K562 (cell line): ENCODE data around the gene BAIAP2. TPM values are rescaled to one million over a fixed set of nuclear protein-coding genes. Genes with fewer than 3 reads are reported as not detected.
A peak's percentile ranks its signal among the peaks of the same experiment; 100 is the strongest.

Source experiments
- ATAC-seq: fragments of 200-7000 bp; cut with Tn5 transposase; 3 replicates; pipeline ENCODE4 v1.9.1; 2020; ENCODE audit warnings: moderate library complexity
- BruUV-seq: library from RNA; stranded (reverse); fragments of 400-500 nt; replicated peaks from 2 replicates; lab custom pipeline; 2021; lab: Mats Ljungman, UMichigan
- CTCF ChIA-PET: fragments of 300-600 bp; formaldehyde crosslinking; extraction: SDS; loops from one replicate; lab custom pipeline; 2021; ENCODE audit warnings: low intra/inter-chr PET ratio; lab: Yijun Ruan, JAX
- POLR2A ChIA-PET: fragments of 300-600, 350-650 bp; sonication (Branson Sonifier 250); formaldehyde crosslinking; extraction: SDS; loops from one replicate; lab custom pipeline; 2021; ENCODE audit warnings: antibody characterized with exemption, inconsistent platforms; lab: Yijun Ruan, JAX
- DNase-seq, 4 experiments: peaks; one replicate each; pipeline versions ENCODE4 v3.0.0 to v3.0.0-alpha.2; 2011 to 2018; ENCODE audit warnings: low spot score in 3 of 4, mixed read lengths in 3 of 4; ENCODE audit errors: extremely low read depth in 1 of 4
- FAIRE-seq: peaks from 2 replicates; lab custom pipeline; 2011; peaks lifted over from hg19 to GRCh38; lab: Jason Lieb, UNC
- H2AFZ ChIP-seq: 2 replicates; pipeline ENCODE4 v1.6.0; 2011; ENCODE audit warnings: low read depth, low read length, control low read depth, inconsistent platforms
- H3K27ac ChIP-seq: fragments of 200-600 bp; 3 replicates; pipeline ENCODE4 v1.8.0; 2011; ENCODE audit warnings: low read depth, mild to moderate bottlenecking, control low read depth, inconsistent platforms, low read length, moderate library complexity, mixed read lengths; ENCODE audit errors: extremely low read depth
- H3K27me3 ChIP-seq, 2 experiments: fragments of 300-600 bp in 1 of 2; 2 replicates in 1 of 2; 3 replicates in 1 of 2; pipeline versions ENCODE4 v1.6.0 to v1.8.0; 2011; ENCODE audit warnings: inconsistent platforms in 2 of 2, low read length in 2 of 2, mild to moderate bottlenecking in 1 of 2, mixed read lengths in 1 of 2, moderate library complexity in 1 of 2; ENCODE audit not compliant: control insufficient read depth in 2 of 2, insufficient read depth in 2 of 2
- H3K36me3 ChIP-seq: fragments of 300-600 bp; 3 replicates; pipeline ENCODE4 v1.8.0; 2011; ENCODE audit warnings: mild to moderate bottlenecking, low read length, inconsistent platforms; ENCODE audit not compliant: control insufficient read depth, insufficient read depth
- H3K4me1 ChIP-seq, 2 experiments: fragments of 200-600 bp in 1 of 2; replicated peaks in 1 of 2; 2 replicates in 1 of 2; 3 replicates in 1 of 2; pipeline versions ENCODE4 v1.5.1 to v1.8.0; 2011; ENCODE audit warnings: inconsistent platforms in 2 of 2, low read length in 2 of 2, mild to moderate bottlenecking in 1 of 2, mixed read lengths in 1 of 2, moderate library complexity in 1 of 2; ENCODE audit not compliant: control insufficient read depth in 2 of 2, insufficient read depth in 2 of 2
- H3K4me2 ChIP-seq: 2 replicates; pipeline ENCODE4 v1.6.1; 2011; ENCODE audit warnings: low read length, control low read depth, inconsistent platforms, mixed read lengths; ENCODE audit not compliant: insufficient read depth
- H3K4me3 ChIP-seq: fragments of 200-600 bp; sonication (generic), shearing (Covaris generic); 2 replicates; pipeline ENCODE4 v1.5.1; 2016; ENCODE audit warnings: control low read depth, inconsistent platforms
- H3K79me2 ChIP-seq: fragments of 200-600 bp; 3 replicates; pipeline ENCODE4 v1.8.0; 2011; ENCODE audit warnings: low read length, inconsistent platforms; ENCODE audit not compliant: control insufficient read depth, insufficient read depth
- H3K9ac ChIP-seq, 2 experiments: 2 replicates each; pipeline versions ENCODE4 v1.6.0 to v1.6.1; 2011; ENCODE audit warnings: low read depth in 2 of 2, low read length in 2 of 2, control low read depth in 1 of 2, inconsistent platforms in 1 of 2, mild to moderate bottlenecking in 1 of 2, mixed read lengths in 1 of 2; ENCODE audit not compliant: insufficient read depth in 1 of 2
- H3K9me1 ChIP-seq: one replicate; pipeline ENCODE4 v1.6.0; 2011; ENCODE audit warnings: inconsistent platforms, mild to moderate bottlenecking, low read length, moderate library complexity; ENCODE audit not compliant: control insufficient read depth, insufficient read depth
- H3K9me3 ChIP-seq: replicated peaks from 2 replicates; pipeline ENCODE4 v1.5.1; 2011; ENCODE audit warnings: low read depth, low read length, inconsistent platforms; ENCODE audit not compliant: control insufficient read depth, insufficient read depth
- H4K20me1 ChIP-seq: replicated peaks from 2 replicates; pipeline ENCODE4 v1.6.1; 2011; ENCODE audit warnings: low read length, inconsistent platforms, mixed read lengths; ENCODE audit not compliant: control insufficient read depth, insufficient read depth
- ELK3 ChIP-seq: fragments of 450-650 bp; formaldehyde crosslinking; IDR thresholded peaks from 2 replicates; pipeline ENCODE4 v1.4.0; 2020; ENCODE audit warnings: mild to moderate bottlenecking
- MLLT1 ChIP-seq, 2 experiments: fragments of 450-650 bp; IDR thresholded peaks; 2 replicates each; pipeline ENCODE4 v1.6.1; 2016
- RAD51 ChIP-seq: fragments of 450-650 bp; IDR thresholded peaks from 2 replicates; pipeline ENCODE4 v1.7.1; 2016; ENCODE audit warnings: low read depth, mild to moderate bottlenecking, borderline replicate concordance
- ZEB2 ChIP-seq: fragments of 450-650 bp; IDR thresholded peaks from 2 replicates; pipeline ENCODE4 v1.6.1; 2016
- ZNF77 ChIP-seq: fragments of 250-450 bp; sonication (Bioruptor Pico); IDR thresholded peaks from 2 replicates; pipeline ENCODE4 v1.5.0; 2020
- WGBS: fragments of 100-300 bp; shearing (Covaris generic); methylation state at CpG from one replicate; pipeline ENCODE4 v1.1.6; 2016; ENCODE audit warnings: low coverage, mixed read lengths; ENCODE audit not compliant: insufficient coverage; ENCODE audit errors: missing lambda C conversion rate; 5-methylcytosine and 5-hydroxymethylcytosine counted together
- in situ Hi-C: fragments of 300-500 bp; cut with MboI; formaldehyde crosslinking; loops from 4 replicates; pipeline ENCODE4 v1.15.0; 2018; ENCODE audit warnings: inconsistent platforms, mixed read lengths
- intact Hi-C: fragments of 100-400 bp; cut with micrococcal nuclease; formaldehyde crosslinking; loops from 2 replicates; pipeline ENCODE4 v1.14.2; 2022
- polyA plus RNA-seq, 8 experiments: library from polyadenylated mRNA; depleted of rRNA in 4 of 8; stranded (reverse) in 5 of 8; unstranded in 3 of 8; fragments of >200 nt; fragmentation: Nextera tagmentation in 2 of 8; fragmentation: Illumina TruSeq in 1 of 8; extraction: Ambion mirVana in 2 of 8; extraction: Trizol in 1 of 8; gene quantifications; 2 replicates each; pipeline versions ENCODE4 v1.2.1 to v1.2.3, GENCODE V29; 2011 to 2014; ENCODE audit warnings: inconsistent platforms in 1 of 8, missing spikeins in 1 of 8
- total RNA-seq, 7 experiments: library from RNA; depleted of rRNA in 6 of 7; stranded (reverse); fragments of >200 nt in 6 of 7; fragmentation: Illumina TruSeq in 2 of 7; extraction: Trizol in 2 of 7; gene quantifications; 2 replicates each; pipeline versions ENCODE4 v1.2.1 to v1.2.3, GENCODE V29; 2011 to 2021; ENCODE audit warnings: low replicate concordance in 1 of 7

The BAIAP2 gene
- total and polyA plus RNA-seq, 9 of the 15 experiments (the other 6 are each of a cell fraction or from before 2014, with no cell fraction given) = 2.3 to 51.6 (median 18.4) TPM

DNA sequence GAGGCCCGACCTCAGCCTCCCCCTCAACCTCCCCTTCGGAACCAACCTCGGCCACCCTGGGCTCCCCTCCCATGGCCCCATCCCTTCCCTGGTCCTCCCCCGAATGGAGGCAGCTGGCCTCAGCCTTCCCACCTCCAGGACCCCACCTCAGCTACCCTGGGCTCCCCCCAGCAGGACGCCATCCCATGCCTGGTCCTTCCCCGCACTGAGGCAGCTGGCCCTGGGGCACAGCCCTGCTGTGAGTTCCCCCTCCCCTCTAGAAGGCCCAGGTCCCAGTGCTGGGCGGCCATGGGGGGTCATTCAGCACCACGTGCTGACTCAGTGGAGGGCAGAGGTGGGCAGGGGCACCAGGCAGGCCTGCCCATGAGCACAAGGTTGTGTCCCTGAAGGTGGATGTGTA lies 101.4 kb downstream of the BAIAP2 start:
- peaks cover 6 to 59% of the 10 kb centered on the region in 2 experiments; a peak in 4 of 5 replicates for H3K4me1 ChIP-seq
- ATAC-seq = no peak
- no peak overlapping the region for H2AFZ ChIP-seq
- 7% methylated on average over 8 of the region's 8 CpGs for WGBS
- H3K4me3 ChIP-seq = no peak overlapping the region
- H3K79me2 ChIP-seq = no peaks in the 10 kb centered on the region
- H3K9me1 ChIP-seq = no peaks in the 10 kb centered on the region
- no peaks in the 10 kb centered on the region for H3K36me3 ChIP-seq
- in situ Hi-C loops = loop anchor here (25.0 kb wide), 1 partner anchor 101 kb away; the partner anchor contains the start of genes NDUFAF8 and TEPSIN
- ChIA-PET POLR2A (no interaction called here), CTCF (no interaction called here)
- intact Hi-C loops = no loop called here
- TF ChIP-seq ZEB2 (no peak), ZNF77 (CRISPR knock-in tag) (no peak), ELK3 (CRISPR knock-in tag) (no peak), MLLT1 (IDR thresholded peaks at IDR 0.05) (no peak), RAD51 (no peak)
- BruUV-seq = no TSS peak
- no peak overlapping the region for H3K4me2 ChIP-seq
- FAIRE-seq = no peak
- no peak overlapping the region for H3K27ac ChIP-seq
- H3K27me3 ChIP-seq = peaks cover 0 to 17% of the 10 kb centered on the region in 2 experiments; a peak in 3 of 5 replicates
- no peak for DNase-seq
- peaks cover 2% of the 10 kb centered on the region; the same call in 1 of the 2 replicates for H3K9me3 ChIP-seq
- H4K20me1 ChIP-seq = peaks cover 6% of the 10 kb centered on the region
- peak overlapping the region in 1 of 2 experiments; percentile 35; a peak in 1 of 4 replicates for H3K9ac ChIP-seq
